Sigmoid colon (tissue), 7 donors: ENCODE results near the gene SHISA6. TPM values are rescaled to one million over a fixed set of nuclear protein-coding genes. Genes with fewer than 3 reads are reported as not detected.

Experiments used
- DNase-seq: peaks from one replicate; pipeline ENCODE4 v3.0.0-alpha.2; 2019
- H3K27ac ChIP-seq, 4 donors: fragments of 200-600 bp; sonication (generic); one replicate each; pipeline ENCODE4 v1.5.1; 2016 to 2019; ENCODE audit warnings: mild to moderate bottlenecking in 1 of 4
- H3K27me3 ChIP-seq, 3 donors: fragments of 200-600 bp; sonication (generic); one replicate each; pipeline ENCODE4 v1.5.1; 2019; ENCODE audit warnings: mild to moderate bottlenecking in 1 of 3
- H3K36me3 ChIP-seq, 4 donors: fragments of 200-600 bp; sonication (generic); one replicate each; pipeline ENCODE4 v1.5.1; 2016 to 2019
- H3K4me1 ChIP-seq, 4 donors: fragments of 200-600 bp; sonication (generic); one replicate each; pipeline ENCODE4 v1.5.1; 2017 to 2019
- H3K4me3 ChIP-seq, 4 donors: fragments of 200-600 bp; sonication (generic); one replicate each; pipeline ENCODE4 v1.5.1; 2017 to 2019; ENCODE audit warnings: mild to moderate bottlenecking in 2 of 4, moderate library complexity in 1 of 4
- H3K9me3 ChIP-seq, 4 donors: fragments of 200-600 bp in 3 of 4; sonication (generic) in 3 of 4; one replicate each; pipeline versions ENCODE4 v1.5.1 to v1.6.1; 2013 to 2019
- CTCF ChIP-seq, 4 experiments: fragments of 450-650 bp in 3 of 4; fragments of 200-600 bp in 1 of 4; IDR thresholded peaks; one replicate each; pipeline ENCODE4 v1.5.1; 2016 to 2019; ENCODE audit warnings: antibody characterized with exemption in 4 of 4, mild to moderate bottlenecking in 3 of 4, moderate library complexity in 2 of 4
- EP300 ChIP-seq, 4 donors: sonication (generic); formaldehyde crosslinking; IDR thresholded peaks; one replicate each; pipeline ENCODE4 v1.6.1; 2017; ENCODE audit warnings: antibody characterized with exemption in 4 of 4
- POLR2A ChIP-seq, 2 donors: fragments of 450-650 bp; IDR thresholded peaks; one replicate each; pipeline ENCODE4 v1.6.1; 2016; ENCODE audit warnings: antibody characterized with exemption in 2 of 2, mild to moderate bottlenecking in 2 of 2, moderate library complexity in 2 of 2
- POLR2AphosphoS5 ChIP-seq, 4 donors: sonication (generic); formaldehyde crosslinking; IDR thresholded peaks; one replicate each; pipeline ENCODE4 v1.6.1; 2017; ENCODE audit warnings: antibody characterized with exemption in 4 of 4
- WGBS, 2 donors: extraction: QIAGEN DNeasy Blood & Tissue Kit; methylation state at CpG; one replicate each; pipeline ENCODE4 v1.1.7; 2013; 5-methylcytosine and 5-hydroxymethylcytosine counted together
- intact Hi-C: fragments of 100-400 bp; cut with DNase I; formaldehyde crosslinking; loops from one replicate; pipeline ENCODE4 v1.15.1; 2023
- polyA plus RNA-seq, 3 donors: library from polyadenylated mRNA; stranded (reverse); fragments of 200-250 nt; gene quantifications; one replicate each; pipeline ENCODE4 v1.2.3, GENCODE V29; 2013
- total RNA-seq, 4 donors: library from RNA; depleted of rRNA; stranded (reverse); fragments of >200 nt; gene quantifications; one replicate each; pipeline ENCODE4 v1.1.0, GENCODE V29; 2016
- donor health status: healthy with polysubstance abuse.
- donor health status: Bipolar disorder and iron deficiency.
- donor health status: healthy.

The SHISA6 gene
- total and polyA plus RNA-seq, 7 donors = under 0.01 to 1.1 (median 0.38) TPM; not detected in 1

- H3K9me3 ChIP-seq = peaks cover 0 to 7% (median 0%) of the 10 kb centered on the region in 4 donors
- no peak overlapping the region for H3K27ac ChIP-seq
- no peaks in the 10 kb centered on the region for H3K27me3 ChIP-seq
- no peak for DNase-seq
- H3K4me1 ChIP-seq = no peaks in the 10 kb centered on the region
- TF ChIP-seq EP300 (IDR thresholded peaks at IDR 0.05) (no peak), POLR2AphosphoS5 (IDR thresholded peaks at IDR 0.05) (no peak), CTCF (IDR thresholded peaks at IDR 0.05) (no peak), POLR2A (IDR thresholded peaks at IDR 0.05) (no peak)
- no peaks in the 10 kb centered on the region for H3K36me3 ChIP-seq
- no peak overlapping the region for H3K4me3 ChIP-seq
- WGBS, 2 donors = 82 to 85% methylated on average over 2 of the region's 2 CpGs
- intact Hi-C loops = no loop called here
Observed at GRCh38 chr17:11209906-11210305, 31.1 kb upstream of the SHISA6 start.

- no peak for DNase-seq
- Histone ChIP-seq H3K27me3 (no peaks in the 10 kb centered on the region), H3K27ac (no peak overlapping the region), H3K9me3 (peaks cover 0 to 7% (median 0%) of the 10 kb centered on the region in 4 donors), H3K36me3 (no peaks in the 10 kb centered on the region), H3K4me3 (no peak overlapping the region), H3K4me1 (no peaks in the 10 kb centered on the region)
- WGBS, 2 donors = 91 to 92% methylated on average over 2 of the region's 2 CpGs
- intact Hi-C loops = no loop called here
- TF ChIP-seq CTCF (IDR thresholded peaks at IDR 0.05) (no peak), POLR2AphosphoS5 (IDR thresholded peaks at IDR 0.05) (no peak), POLR2A (IDR thresholded peaks at IDR 0.05) (no peak), EP300 (IDR thresholded peaks at IDR 0.05) (no peak)
Observed at GRCh38 chr17:11212792-11213191, 28.2 kb upstream of the SHISA6 start.

- intact Hi-C loops = no loop called here
- Histone ChIP-seq H3K4me3 (no peak overlapping the region), H3K9me3 (no peaks in the 10 kb centered on the region), H3K27ac (no peak overlapping the region), H3K36me3 (no peaks in the 10 kb centered on the region), H3K4me1 (no peaks in the 10 kb centered on the region), H3K27me3 (no peaks in the 10 kb centered on the region)
- 83 to 87% methylated on average over 3 of the region's 3 CpGs for WGBS, 2 donors
- TF ChIP-seq EP300 (IDR thresholded peaks at IDR 0.05) (no peak), POLR2AphosphoS5 (IDR thresholded peaks at IDR 0.05) (no peak), CTCF (IDR thresholded peaks at IDR 0.05) (no peak), POLR2A (IDR thresholded peaks at IDR 0.05) (no peak)
- no peak for DNase-seq
Observed at GRCh38 chr17:11216976-11217375, 24.0 kb upstream of the SHISA6 start.

GRCh38 chr17:11221196-11221595 lies 19.8 kb upstream of the SHISA6 start:
- WGBS, 2 donors = 83 to 88% methylated on average over 4 of the region's 4 CpGs
- no peak for TF ChIP-seq EP300 (IDR thresholded peaks at IDR 0.05)
- TF ChIP-seq CTCF (IDR thresholded peaks at IDR 0.05) = no peak
- no peak for TF ChIP-seq POLR2AphosphoS5 (IDR thresholded peaks at IDR 0.05)
- no peak for TF ChIP-seq POLR2A (IDR thresholded peaks at IDR 0.05)
- no peak for DNase-seq
- H3K36me3 ChIP-seq = no peaks in the 10 kb centered on the region
- intact Hi-C loops = no loop called here
- H3K9me3 ChIP-seq = no peaks in the 10 kb centered on the region
- no peak overlapping the region for H3K27ac ChIP-seq
- H3K4me3 ChIP-seq = no peak overlapping the region
- no peaks in the 10 kb centered on the region for H3K4me1 ChIP-seq
- no peaks in the 10 kb centered on the region for H3K27me3 ChIP-seq

GRCh38 chr17:11221721-11222120 lies 19.3 kb upstream of the SHISA6 start:
- intact Hi-C loops = no loop called here
- Histone ChIP-seq H3K36me3 (no peaks in the 10 kb centered on the region), H3K4me3 (no peak overlapping the region), H3K27ac (no peak overlapping the region), H3K9me3 (no peaks in the 10 kb centered on the region), H3K27me3 (no peaks in the 10 kb centered on the region), H3K4me1 (no peaks in the 10 kb centered on the region)
- TF ChIP-seq CTCF (IDR thresholded peaks at IDR 0.05) (no peak), POLR2A (IDR thresholded peaks at IDR 0.05) (no peak), EP300 (IDR thresholded peaks at IDR 0.05) (no peak), POLR2AphosphoS5 (IDR thresholded peaks at IDR 0.05) (no peak)
- DNase-seq = no peak
- 17 to 29% methylated on average over 5 of the region's 5 CpGs for WGBS, 2 donors
